ENCODE measurements around the gene CDX1. TPM values are rescaled to one million over a fixed set of nuclear protein-coding genes. Genes with fewer than 3 reads are reported as not detected.

CDX1 gene
- total and polyA plus RNA-seq, 4 experiments from 2014 or later = not detected

DNA sequence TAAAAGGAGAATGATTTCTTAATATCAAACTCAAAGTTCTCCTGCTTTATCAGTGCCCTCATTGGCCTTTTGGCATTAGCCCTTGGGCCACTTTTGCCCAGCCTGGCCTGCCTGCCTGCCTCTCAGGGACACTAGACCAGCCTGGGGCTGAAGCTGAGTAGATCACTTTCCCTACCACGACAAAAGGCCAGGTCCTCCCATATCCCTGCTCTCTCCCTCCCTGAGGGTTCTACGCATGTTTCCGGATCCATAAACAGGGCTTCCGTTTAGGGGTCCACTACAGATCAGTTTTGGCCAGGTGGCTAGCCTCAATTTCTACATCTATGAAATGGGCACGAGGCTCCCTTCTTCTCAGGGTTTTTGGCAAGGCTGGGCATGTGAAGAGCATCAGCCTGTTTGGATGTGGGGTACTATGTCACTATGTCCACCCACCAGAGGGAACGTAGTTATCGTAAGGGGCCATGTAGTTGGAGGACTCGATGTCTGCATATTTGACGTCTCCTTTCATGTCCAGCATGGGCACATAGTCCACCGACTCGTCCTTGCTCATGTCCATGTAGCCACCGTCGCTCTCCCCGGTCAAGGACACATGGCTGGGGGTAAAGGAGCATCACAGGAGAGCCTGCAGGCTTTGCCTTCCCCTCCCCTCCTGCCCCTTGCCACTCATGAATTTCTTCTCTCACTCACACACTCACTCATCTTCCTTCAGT is 45.0 kb upstream of the CDX1 start:
- intact Hi-C loops (cut with micrococcal nuclease) = no loop called here
- peak overlapping the region in 1 of 7 donors; percentile 80 for H3K27ac Mint-ChIP-seq
- no peaks in the 10 kb centered on the region for H3K4me1 Mint-ChIP-seq
- ChIA-PET CTCF (ENCODE audit: partially characterized antibody) (no interaction called here), POLR2A (ENCODE audit: partially characterized antibody) (no interaction called here)
- Histone ChIP-seq H3K36me3 (ENCODE audit: insufficient read depth, low read length) (no peaks in the 10 kb centered on the region), H3K9me3 (ENCODE audit: control insufficient read depth in 1 of 2, low read length in 2 of 2) (no peaks in the 10 kb centered on the region), H3K4me3 (ENCODE audit: low read length in 2 of 2) (no peak overlapping the region), H3K27ac (ENCODE audit: low read depth, low read length) (no peak overlapping the region), H3K27me3 (ENCODE audit: insufficient read depth, low read length) (no peaks in the 10 kb centered on the region), H3K4me1 (ENCODE audit: insufficient read depth, low read length) (no peaks in the 10 kb centered on the region)
- no peak for DNase-seq
- no peak overlapping the region for H3K4me3 Mint-ChIP-seq
- H3K9me3 Mint-ChIP-seq = no peaks in the 10 kb centered on the region
- H3K36me3 Mint-ChIP-seq = no peaks in the 10 kb centered on the region
- H3K27me3 Mint-ChIP-seq = no peaks in the 10 kb centered on the region

DNA sequence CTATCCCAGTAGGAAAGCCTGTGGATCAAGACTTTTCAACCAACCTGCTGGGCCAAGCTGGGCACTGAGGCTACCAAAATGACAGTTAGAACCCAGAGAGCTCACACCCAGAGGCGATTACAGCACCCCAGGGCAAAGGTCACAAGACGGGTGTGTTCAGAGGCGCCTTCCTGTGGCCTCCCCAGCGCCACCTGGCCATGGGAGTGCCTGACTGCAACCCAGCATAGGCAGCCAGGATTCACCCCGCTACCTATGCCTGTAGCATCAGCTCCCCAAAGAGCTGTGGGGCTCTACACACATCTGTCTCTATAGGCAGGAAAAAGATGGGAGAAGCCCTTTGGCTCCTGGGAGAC is 44.4 kb upstream of the CDX1 start:
- CTCF ChIA-PET (ENCODE audit: partially characterized antibody) = interaction anchor here (0.8 kb wide), 1 partner anchor 41 kb away, joined by 3 read pairs; no protein-coding TSS in a partner anchor
- POLR2A ChIA-PET (ENCODE audit: partially characterized antibody) = no interaction called here
- Mint-ChIP-seq H3K36me3 (no peaks in the 10 kb centered on the region), H3K27ac (no peak overlapping the region), H3K4me1 (no peaks in the 10 kb centered on the region), H3K9me3 (no peaks in the 10 kb centered on the region), H3K27me3 (peaks cover 0 to under 1% of the 10 kb centered on the region in 2 donors), H3K4me3 (no peak overlapping the region)
- Histone ChIP-seq H3K27me3 (ENCODE audit: insufficient read depth, low read length) (no peaks in the 10 kb centered on the region), H3K27ac (ENCODE audit: low read depth, low read length) (no peak overlapping the region), H3K36me3 (ENCODE audit: insufficient read depth, low read length) (no peaks in the 10 kb centered on the region), H3K9me3 (ENCODE audit: control insufficient read depth in 1 of 2, low read length in 2 of 2) (no peaks in the 10 kb centered on the region), H3K4me3 (ENCODE audit: low read length in 2 of 2) (no peak overlapping the region), H3K4me1 (ENCODE audit: insufficient read depth, low read length) (no peaks in the 10 kb centered on the region)
- intact Hi-C loops (cut with micrococcal nuclease) = no loop called here
- DNase-seq = no peak

DNA sequence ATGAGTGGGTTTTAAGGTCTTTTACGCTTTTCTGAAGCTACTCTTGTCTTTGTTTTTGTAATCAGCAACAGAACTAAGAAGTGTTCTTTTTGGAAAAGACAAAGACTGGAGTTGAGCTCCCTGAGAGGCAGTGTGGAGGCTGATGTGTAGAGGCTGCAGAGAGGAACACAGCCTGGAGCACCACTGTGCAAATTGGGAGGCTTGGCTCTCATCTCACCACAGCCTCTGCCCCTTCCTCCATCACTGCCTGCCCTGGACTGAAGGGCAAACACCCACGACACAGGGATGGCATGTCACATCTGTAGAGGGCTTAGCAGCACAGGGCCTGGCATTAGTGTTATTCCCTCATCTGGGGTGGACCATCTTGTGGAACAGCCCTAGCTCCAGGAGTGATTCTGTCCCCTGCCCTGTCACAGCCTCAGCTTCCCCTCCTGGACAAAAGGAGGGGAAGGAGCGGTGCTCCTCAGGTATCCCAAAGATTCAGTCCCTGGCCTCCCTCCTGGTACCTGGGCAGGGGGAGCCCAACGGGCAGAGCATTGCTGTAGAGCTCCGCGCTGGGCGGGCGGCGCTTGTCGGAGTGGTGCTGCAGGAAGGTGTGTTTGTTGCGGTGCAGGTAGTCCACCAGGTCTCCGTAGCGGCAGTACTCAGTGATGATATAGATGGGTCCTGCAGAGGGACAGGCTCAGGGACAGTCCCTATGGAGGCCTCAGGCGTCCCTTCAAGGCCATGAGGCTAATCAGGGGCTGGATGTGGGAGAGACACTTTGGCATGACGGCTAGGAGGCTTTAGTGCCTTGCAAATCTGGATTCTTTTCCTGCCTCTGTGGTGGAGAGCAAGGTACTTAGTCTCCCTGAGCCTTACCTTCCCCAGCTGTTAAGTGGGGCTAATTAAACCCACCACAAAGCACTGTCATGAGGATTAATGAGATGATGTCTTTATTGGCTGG is 43.8 kb upstream of the CDX1 start:
- Mint-ChIP-seq H3K4me1 (no peaks in the 10 kb centered on the region), H3K27me3 (peaks cover 0 to 2% of the 10 kb centered on the region in 2 donors), H3K36me3 (no peaks in the 10 kb centered on the region), H3K4me3 (no peak overlapping the region), H3K27ac (no peak overlapping the region), H3K9me3 (no peaks in the 10 kb centered on the region)
- Histone ChIP-seq H3K9me3 (ENCODE audit: control insufficient read depth in 1 of 2, low read length in 2 of 2) (no peaks in the 10 kb centered on the region), H3K27me3 (ENCODE audit: insufficient read depth, low read length) (no peaks in the 10 kb centered on the region), H3K27ac (ENCODE audit: low read depth, low read length) (no peak overlapping the region), H3K4me3 (ENCODE audit: low read length in 2 of 2) (no peak overlapping the region), H3K36me3 (ENCODE audit: insufficient read depth, low read length) (no peaks in the 10 kb centered on the region), H3K4me1 (ENCODE audit: insufficient read depth, low read length) (no peaks in the 10 kb centered on the region)
- POLR2A ChIA-PET (ENCODE audit: partially characterized antibody) = no interaction called here
- CTCF ChIA-PET (ENCODE audit: partially characterized antibody) = interaction anchor here (0.7 to 0.8 kb wide), 2 partner anchors 12 to 40 kb away, joined by 3 to 4 read pairs; no protein-coding TSS in a partner anchor
- intact Hi-C loops (cut with micrococcal nuclease) = no loop called here
- no peak for DNase-seq

DNA sequence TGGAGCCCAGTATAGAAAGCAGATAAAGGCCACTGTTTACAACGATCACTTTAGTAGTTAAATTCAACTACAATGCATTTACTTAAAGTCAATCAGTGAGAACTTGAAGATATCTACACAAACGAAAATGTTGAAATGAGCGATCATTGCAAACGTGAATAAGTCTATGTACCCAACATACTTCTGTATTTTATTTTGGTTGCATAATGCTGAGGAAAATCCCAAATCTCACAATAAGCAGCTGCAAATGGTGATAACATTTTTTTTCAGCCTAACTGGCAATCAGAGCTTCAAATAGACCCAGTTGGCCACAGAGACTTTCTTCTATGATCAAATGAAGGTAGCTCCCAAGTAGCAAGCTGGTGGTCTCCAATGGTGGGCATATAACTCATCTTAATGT is 43.0 kb upstream of the CDX1 start:
- H3K9me3 Mint-ChIP-seq = no peaks in the 10 kb centered on the region
- Histone ChIP-seq H3K9me3 (ENCODE audit: control insufficient read depth in 1 of 2, low read length in 2 of 2) (no peaks in the 10 kb centered on the region), H3K27me3 (ENCODE audit: insufficient read depth, low read length) (no peaks in the 10 kb centered on the region), H3K4me1 (ENCODE audit: insufficient read depth, low read length) (no peaks in the 10 kb centered on the region), H3K4me3 (ENCODE audit: low read length in 2 of 2) (no peak overlapping the region), H3K36me3 (ENCODE audit: insufficient read depth, low read length) (no peaks in the 10 kb centered on the region), H3K27ac (ENCODE audit: low read depth, low read length) (no peak overlapping the region)
- H3K27ac Mint-ChIP-seq = no peak overlapping the region
- peaks cover 0 to 2% of the 10 kb centered on the region in 2 donors for H3K27me3 Mint-ChIP-seq
- intact Hi-C loops (cut with micrococcal nuclease) = no loop called here
- no peak for DNase-seq
- ChIA-PET CTCF (ENCODE audit: partially characterized antibody) (interaction anchor here (0.7 kb wide), 1 partner anchor 11 kb away, joined by 4 read pairs; no protein-coding TSS in a partner anchor), POLR2A (ENCODE audit: partially characterized antibody) (no interaction called here)
- no peaks in the 10 kb centered on the region for H3K4me1 Mint-ChIP-seq
- H3K4me3 Mint-ChIP-seq = no peak overlapping the region
- H3K36me3 Mint-ChIP-seq = no peaks in the 10 kb centered on the region

DNA sequence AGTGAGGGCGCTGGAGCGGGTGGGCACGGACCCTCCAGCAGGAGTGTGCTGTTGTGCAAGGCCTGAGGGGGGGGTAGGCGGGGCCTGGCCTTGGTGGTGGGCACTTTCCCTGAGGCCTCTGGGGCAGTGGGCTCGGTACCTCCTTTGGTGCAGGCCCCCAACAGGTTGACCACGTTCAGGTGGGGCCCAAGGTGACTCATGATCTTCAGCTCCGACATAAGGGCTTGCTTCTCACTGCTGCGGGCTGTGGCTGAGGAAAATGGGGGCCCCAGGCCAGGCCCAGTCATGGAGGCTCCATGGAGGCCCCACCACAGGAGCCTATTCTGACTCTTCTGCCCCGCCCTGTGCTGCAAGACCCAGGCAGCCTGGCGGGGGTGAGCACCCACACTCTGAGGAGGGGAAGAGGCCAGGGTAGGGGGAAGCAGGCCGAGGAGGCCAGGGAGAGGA is 42.4 kb upstream of the CDX1 start:
- Mint-ChIP-seq H3K36me3 (no peaks in the 10 kb centered on the region), H3K27me3 (peaks cover 0 to 2% of the 10 kb centered on the region in 2 donors), H3K9me3 (no peaks in the 10 kb centered on the region), H3K4me3 (no peak overlapping the region), H3K27ac (no peak overlapping the region), H3K4me1 (no peaks in the 10 kb centered on the region)
- intact Hi-C loops (cut with micrococcal nuclease) = no loop called here
- no peaks in the 10 kb centered on the region for H3K4me1 ChIP-seq (ENCODE audit: insufficient read depth, low read length)
- no peak overlapping the region for H3K27ac ChIP-seq (ENCODE audit: low read depth, low read length)
- no peaks in the 10 kb centered on the region for H3K27me3 ChIP-seq (ENCODE audit: insufficient read depth, low read length)
- H3K9me3 ChIP-seq (ENCODE audit: control insufficient read depth in 1 of 2, low read length in 2 of 2) = no peaks in the 10 kb centered on the region
- POLR2A ChIA-PET (ENCODE audit: partially characterized antibody) = no interaction called here
- no peaks in the 10 kb centered on the region for H3K36me3 ChIP-seq (ENCODE audit: insufficient read depth, low read length)
- CTCF ChIA-PET (ENCODE audit: partially characterized antibody) = no interaction called here
- DNase-seq = no peak
- no peak overlapping the region for H3K4me3 ChIP-seq (ENCODE audit: low read length in 2 of 2)

DNA sequence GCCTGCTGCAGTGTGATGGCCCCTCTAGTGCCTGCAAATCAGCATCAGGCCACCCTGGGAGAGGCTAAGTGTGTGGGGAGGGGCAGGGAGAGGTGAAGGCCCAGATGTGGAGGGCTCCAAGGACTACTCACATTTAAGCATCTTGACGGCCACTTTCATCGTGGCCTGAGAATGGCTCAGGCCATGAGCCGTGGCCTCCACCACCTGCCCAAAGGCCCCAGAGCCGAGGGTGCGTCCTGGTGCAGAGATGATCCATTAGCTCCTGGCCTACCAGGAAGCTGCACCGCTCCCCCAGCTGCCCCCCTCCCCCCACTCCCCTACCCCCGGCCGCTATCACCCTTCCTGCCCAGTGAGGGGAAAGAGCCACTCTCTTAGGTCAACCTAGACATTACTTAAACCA is 42.0 kb upstream of the CDX1 start:
- H3K4me3 Mint-ChIP-seq = no peak overlapping the region
- POLR2A ChIA-PET (ENCODE audit: partially characterized antibody) = no interaction called here
- Histone ChIP-seq H3K36me3 (ENCODE audit: insufficient read depth, low read length) (no peaks in the 10 kb centered on the region), H3K9me3 (ENCODE audit: control insufficient read depth in 1 of 2, low read length in 2 of 2) (no peaks in the 10 kb centered on the region), H3K27me3 (ENCODE audit: insufficient read depth, low read length) (no peaks in the 10 kb centered on the region), H3K4me3 (ENCODE audit: low read length in 2 of 2) (no peak overlapping the region), H3K27ac (ENCODE audit: low read depth, low read length) (no peak overlapping the region), H3K4me1 (ENCODE audit: insufficient read depth, low read length) (no peaks in the 10 kb centered on the region)
- H3K27me3 Mint-ChIP-seq = peaks cover 0 to 2% of the 10 kb centered on the region in 2 donors
- H3K27ac Mint-ChIP-seq = no peak overlapping the region
- no peaks in the 10 kb centered on the region for H3K36me3 Mint-ChIP-seq
- DNase-seq = no peak
- no peaks in the 10 kb centered on the region for H3K9me3 Mint-ChIP-seq
- CTCF ChIA-PET (ENCODE audit: partially characterized antibody) = no interaction called here
- no peaks in the 10 kb centered on the region for H3K4me1 Mint-ChIP-seq
- intact Hi-C loops (cut with micrococcal nuclease) = no loop called here

DNA sequence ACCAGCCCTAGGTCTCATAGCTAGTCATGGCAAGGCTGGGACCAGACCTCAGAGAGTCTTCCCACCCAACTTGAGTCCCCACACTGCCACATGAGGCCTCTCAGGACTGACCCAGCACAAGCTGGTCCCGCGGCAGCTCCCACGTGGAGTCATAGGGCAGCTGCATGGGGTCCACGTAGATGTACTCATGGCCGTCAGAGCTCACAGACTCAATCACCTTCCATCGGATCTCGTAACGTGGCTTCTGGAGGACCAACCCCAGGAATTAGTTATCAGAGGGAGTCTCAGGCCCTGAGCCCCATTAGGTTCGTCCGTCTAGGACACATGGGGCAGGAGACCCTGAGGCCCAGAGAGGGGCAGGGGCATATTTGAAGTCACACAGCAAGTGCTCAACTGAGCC is 41.2 kb upstream of the CDX1 start:
- Histone ChIP-seq H3K4me1 (ENCODE audit: insufficient read depth, low read length) (no peaks in the 10 kb centered on the region), H3K4me3 (ENCODE audit: low read length in 2 of 2) (no peak overlapping the region), H3K27ac (ENCODE audit: low read depth, low read length) (no peak overlapping the region), H3K36me3 (ENCODE audit: insufficient read depth, low read length) (no peaks in the 10 kb centered on the region), H3K27me3 (ENCODE audit: insufficient read depth, low read length) (no peaks in the 10 kb centered on the region), H3K9me3 (ENCODE audit: control insufficient read depth in 1 of 2, low read length in 2 of 2) (no peaks in the 10 kb centered on the region)
- no peak for DNase-seq
- ChIA-PET CTCF (ENCODE audit: partially characterized antibody) (no interaction called here), POLR2A (ENCODE audit: partially characterized antibody) (no interaction called here)
- Mint-ChIP-seq H3K9me3 (no peaks in the 10 kb centered on the region), H3K27ac (no peak overlapping the region), H3K36me3 (no peaks in the 10 kb centered on the region), H3K4me3 (no peak overlapping the region), H3K27me3 (peaks cover 0 to 2% of the 10 kb centered on the region in 2 donors), H3K4me1 (no peaks in the 10 kb centered on the region)
- intact Hi-C loops (cut with micrococcal nuclease) = no loop called here
